EH (cell line): ENCODE measurements around the gene CLMP.
"Not testable (repeated sequence)": the region's sequence is repeated elsewhere in the genome, so short reads cannot be mapped to it uniquely, and the experiment has no call there.

ENCODE experiments used
- DNase-seq: peaks from one replicate; pipeline ENCODE4 v3.0.0-alpha.2; 2015; ENCODE audit warnings: low read depth

Gene CLMP

GRCh38 chr11:123168241-123168640, 26.8 kb downstream of the CLMP start:
- peak; percentile 58 for DNase-seq

DNA sequence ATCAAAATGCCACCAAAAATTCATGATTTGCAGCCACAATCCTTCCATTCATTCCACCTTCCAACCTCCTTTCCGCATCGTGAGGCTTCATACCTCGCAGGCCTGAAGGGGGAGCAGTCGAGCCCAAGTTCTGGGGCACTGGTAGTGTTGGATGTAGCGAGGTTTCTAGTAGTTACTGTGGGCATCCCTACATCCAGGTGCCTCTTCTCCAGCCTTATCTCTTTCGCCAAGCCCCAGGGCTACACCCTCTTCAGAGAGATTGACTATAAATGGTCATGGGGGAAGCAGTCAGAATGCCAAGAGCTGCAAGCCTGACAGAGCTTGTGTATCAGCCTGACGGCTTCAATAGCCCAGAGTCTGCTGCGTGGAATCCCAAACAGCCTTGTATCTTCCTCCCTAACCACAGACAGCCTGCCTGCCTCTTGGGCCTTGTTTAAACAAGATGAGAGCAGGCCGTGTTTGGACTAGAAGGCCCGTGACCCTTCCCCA, 28.9 kb downstream of the CLMP start:
- DNase-seq, result peak; percentile 86

- DNase-seq, result no peak
Measured at GRCh38 chr11:123164732-123165450, 30.2 kb downstream of the CLMP start.

- DNase-seq, result no peak
Measured at GRCh38 chr11:123163621-123164020, 31.4 kb downstream of the CLMP start.

GRCh38 chr11:123161376-123162030, 33.5 kb downstream of the CLMP start:
- no peak for DNase-seq

DNA sequence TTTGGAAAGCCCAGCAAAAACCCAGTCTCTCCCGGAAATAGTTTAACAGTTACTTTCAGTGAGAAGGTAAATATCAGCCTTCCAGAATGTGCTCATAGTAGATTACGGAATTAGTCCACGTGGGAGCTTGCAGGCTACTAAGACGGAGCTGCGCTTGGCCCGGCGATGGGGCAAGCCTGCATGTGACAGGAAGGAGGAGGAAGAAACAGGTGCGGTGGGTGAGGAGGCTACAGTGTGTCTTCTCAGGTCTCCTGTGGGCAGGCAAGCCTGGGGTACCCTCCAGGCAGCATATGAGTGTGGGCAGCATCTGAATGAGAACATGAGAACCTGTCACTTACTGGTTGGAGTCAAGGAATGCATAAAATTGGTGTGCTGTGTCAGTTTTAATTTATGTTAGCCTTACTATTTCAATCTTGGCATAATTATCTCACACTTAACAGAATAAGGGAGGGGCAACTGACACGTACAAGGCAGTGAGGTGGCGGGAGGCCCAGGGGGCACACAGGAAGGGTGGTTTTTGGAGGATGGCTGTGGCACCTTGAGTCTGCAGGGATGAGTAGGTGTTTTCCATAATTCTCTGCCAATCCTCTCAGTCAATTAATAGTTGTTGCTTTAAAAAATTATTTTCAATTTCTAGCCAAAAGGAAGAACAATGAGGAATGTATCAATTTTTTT, 35.7 kb downstream of the CLMP start:
- no peak for DNase-seq

DNA sequence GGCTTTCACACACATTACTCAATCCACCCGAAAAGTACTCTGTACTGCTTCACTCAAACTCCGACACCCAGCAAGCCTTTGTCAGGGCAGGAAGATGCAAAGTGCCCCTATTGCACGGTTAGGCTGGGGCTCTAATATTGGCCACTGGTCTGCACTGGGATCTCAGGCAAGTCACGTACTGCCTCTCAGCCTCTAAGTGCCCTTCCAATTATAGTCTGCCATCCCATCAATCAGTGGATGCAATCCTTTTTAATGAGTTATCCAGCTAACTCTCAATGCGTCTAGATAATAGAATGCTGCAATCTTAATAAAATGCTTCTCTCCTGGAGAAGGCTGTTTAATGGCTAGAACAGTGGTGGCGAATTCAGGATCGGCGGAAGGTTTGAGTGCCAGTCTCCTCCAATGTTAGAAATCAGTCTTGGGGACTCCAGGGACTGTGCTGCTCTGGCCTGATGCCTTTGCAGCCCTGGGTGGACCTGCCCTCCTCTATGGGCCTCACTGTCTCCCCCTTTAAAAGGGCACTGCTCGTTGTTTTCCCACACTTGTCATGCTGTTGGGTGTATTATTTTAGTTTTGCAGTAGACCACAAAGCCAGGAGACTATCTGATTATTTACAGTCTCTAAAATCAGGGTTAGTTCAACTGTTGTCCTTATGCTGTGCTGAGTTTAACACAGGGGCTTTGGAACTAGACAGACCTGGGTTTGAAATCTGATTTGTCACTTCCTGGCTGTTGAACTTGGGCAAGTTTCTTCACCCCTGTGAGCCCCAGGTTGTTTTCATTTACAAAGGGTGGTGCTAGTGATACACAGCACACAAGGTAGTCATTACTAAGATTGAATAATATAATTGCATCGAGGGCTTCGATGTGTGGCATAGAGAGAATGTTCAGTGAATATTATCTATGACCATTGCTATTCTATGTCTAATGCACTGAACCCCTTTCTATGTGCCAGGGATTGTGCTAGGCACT, 36.7 kb downstream of the CLMP start:
- no peak for DNase-seq

DNA sequence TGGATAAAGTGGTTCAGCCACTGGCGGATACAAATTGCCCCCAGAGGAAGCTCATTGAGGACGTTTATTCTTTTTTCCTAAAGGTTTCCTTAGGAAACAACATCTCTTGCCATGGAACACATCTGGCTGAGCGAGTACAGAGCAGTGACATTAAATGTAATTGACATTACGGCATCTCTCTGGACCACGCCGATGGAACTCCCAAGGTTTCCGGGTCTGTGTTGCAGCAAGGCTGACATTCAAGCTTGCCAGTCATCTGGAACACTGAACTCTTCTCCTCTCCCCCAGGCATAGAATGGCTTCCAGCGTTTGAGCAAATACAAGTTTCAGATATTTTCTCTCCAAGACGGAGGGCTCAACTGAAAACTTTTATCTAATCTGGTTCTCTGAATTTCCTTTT, 42.1 kb downstream of the CLMP start:
- DNase-seq, result no peak

DNA sequence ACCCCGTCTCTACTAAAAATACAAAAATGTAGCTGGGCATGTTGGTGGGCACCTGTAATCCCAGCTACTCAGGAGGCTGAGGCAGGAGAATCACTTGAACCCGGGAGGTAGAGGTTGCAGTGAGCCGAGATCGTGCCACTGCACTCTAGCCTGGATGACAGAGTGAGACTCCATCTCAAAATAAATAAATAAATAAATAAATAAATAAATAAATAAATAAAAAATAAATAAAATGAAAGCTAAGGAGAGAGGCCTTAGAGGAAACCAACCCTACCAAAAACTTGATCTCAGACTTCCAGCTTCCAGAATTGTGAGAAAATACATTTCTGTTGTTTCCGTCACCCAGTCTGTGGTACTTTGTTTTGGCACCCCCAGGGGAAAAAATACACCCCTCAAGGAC, 42.7 kb downstream of the CLMP start:
- DNase-seq, result not testable (repeated sequence)

DNA sequence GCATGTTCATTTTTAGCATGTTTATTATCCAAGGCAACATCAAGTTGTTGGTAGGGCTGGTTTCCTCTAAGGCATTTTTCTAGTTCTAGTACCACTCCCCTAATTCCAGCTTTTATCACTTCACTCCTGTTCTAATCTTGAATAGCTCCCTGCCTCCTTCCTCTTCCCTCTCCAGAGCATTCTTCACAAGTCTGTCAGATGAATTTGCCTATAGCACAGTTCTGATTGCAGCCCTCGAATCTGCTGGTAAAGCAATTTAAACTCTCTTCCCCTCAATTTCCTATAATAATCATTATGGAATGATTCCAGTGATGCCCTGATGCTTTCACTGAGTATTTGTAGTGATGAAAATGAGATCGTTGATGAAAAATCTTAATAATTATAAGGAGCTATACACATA, 43.3 kb downstream of the CLMP start:
- DNase-seq, result no peak

GRCh38 chr11:123151366-123151765, 43.7 kb downstream of the CLMP start:
- DNase-seq, result no peak

DNA sequence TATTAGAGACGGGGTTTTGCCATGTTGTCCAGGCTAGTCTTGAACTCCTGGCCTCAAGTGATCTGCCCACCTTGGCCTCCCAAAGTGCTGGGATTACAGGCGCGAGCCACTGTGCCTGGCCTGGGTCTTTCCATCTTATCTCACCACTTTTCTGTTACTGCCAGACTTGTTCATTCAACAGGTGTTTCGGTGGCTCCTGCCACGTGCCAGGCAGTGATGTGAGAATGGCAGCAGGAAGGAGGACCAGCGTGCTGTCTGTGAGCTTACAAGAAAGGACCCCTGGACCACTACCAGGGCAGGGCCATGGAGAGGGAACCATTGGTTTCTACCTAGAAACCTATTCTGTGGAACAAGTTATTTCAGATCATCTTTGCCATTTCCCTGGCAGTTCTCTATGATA, 44.2 kb downstream of the CLMP start:
- DNase-seq, result no peak

DNA sequence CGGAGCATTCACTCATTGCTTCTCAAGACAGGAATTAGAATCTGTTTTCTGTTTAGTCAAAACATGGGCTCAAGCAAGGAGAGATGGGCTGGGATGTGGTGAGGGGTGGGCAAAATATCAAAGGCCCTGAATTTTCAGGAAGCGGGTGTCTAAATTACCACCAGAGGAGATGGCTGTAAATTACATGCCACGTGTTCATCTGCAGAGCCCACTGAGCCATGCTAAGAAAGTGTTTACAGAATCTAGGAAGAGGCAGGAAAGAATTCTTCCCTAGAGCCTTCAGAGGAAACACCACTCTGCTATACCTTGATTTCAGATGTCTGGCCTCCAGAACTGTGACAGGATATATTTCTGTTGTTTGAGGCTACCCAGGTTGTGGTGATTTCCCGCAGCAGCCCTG, 46.1 kb downstream of the CLMP start:
- DNase-seq, result no peak

DNA sequence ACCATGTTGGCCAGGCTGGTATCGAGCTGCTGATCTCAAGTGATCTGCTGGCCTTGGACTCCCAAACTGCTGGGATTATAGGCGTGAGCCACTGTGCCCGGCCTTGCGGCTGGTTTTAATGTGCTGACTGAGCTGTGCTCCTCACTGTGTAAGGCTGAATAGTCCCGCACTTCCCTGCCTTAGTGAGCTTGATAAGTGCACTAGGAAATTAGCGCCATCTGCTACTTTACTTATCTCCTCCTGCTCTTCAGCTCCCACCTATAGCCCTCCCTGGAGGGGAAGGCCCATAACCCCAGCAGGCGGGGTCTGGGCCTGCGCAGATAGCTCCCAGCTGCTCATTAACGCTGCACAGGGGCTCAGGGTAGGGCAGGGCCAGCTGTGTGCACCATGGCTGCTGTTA, 49.4 kb downstream of the CLMP start:
- peak; percentile 37 for DNase-seq

- peak; percentile 94 for DNase-seq
Measured at GRCh38 chr11:123145220-123145619, 49.8 kb downstream of the CLMP start.

GRCh38 chr11:123144707-123145106, 50.3 kb downstream of the CLMP start:
- no peak for DNase-seq

- no peak for DNase-seq
Measured at GRCh38 chr11:123143921-123144320, 51.1 kb downstream of the CLMP start.

GRCh38 chr11:123143476-123143875, 51.6 kb downstream of the CLMP start:
- no peak for DNase-seq

DNA sequence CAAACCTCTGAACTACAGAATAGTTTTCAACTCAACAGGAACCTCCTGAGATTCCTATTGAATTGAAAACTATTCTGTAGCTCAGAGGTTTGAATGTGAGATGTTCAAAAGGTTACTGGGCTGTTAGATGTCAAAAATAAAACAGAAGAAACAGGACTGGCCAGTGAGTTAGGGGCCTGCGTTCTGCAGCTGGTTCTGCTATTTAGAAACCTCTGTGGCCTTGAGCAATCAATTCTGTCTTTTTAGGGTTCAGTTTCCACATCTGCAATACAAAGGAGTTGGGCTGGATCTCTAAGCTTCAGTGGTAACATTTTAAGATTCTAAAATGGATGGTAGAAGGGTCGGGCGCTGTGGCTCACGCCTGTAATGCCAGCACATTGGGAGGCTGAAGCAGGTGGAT, 55.8 kb downstream of the CLMP start:
- DNase-seq, result no peak

GRCh38 chr11:123137431-123138224, 57.4 kb downstream of the CLMP start:
- DNase-seq, result peak; percentile 97

DNA sequence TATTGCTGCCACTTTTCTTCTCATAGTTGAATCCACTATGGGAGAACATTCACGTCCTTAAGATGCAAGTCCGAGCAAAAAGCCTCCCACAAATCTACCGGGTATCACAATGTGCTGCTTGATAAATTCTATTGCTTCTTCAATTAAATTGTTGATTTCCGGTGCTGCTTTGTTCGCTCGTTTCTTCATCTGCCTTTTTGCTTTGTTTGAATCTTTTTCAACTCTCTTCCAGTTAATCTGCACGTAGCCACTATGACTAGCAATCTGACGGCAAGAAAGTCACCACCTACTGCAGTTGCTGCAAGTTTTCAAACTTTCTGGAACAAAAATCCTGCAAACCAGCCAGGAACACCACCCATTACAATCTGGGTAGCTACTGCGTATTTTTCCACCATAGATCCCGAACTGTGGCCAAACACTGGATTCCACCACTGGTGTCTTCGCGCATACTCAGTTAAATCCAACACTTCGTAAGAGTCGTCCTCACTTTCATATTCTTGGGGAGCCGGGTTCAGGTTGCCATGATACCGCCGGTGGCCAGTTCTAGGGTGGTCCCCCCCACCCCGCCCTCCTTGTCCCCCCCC, 59.1 kb downstream of the CLMP start:
- no peak for DNase-seq
